Measurements from ENCODE around the gene ZSWIM3. TPM values are rescaled to one million over a fixed set of nuclear protein-coding genes. Genes with fewer than 3 reads are reported as not detected.

The ZSWIM3 gene
- total and polyA plus RNA-seq, 2 of the 13 experiments (the other 11 are each of a cell fraction or from before 2014, with no cell fraction given), result 5.2 to 5.8 TPM

- no peak for TF ChIP-seq TSC22D2 (CRISPR knock-in tag; IDR thresholded peaks at IDR 0.05; ENCODE audit: borderline replicate concordance)
- TF ChIP-seq SNAPC4 (CRISPR knock-in tag; IDR thresholded peaks at IDR 0.05), result peak; percentile 47; the same call in 1 of the 2 replicates
- TF ChIP-seq ZNF383 (CRISPR knock-in tag; IDR thresholded peaks at IDR 0.05; ENCODE audit: borderline replicate concordance), result no peak
- TF ChIP-seq HMGXB4 (CRISPR knock-in tag; IDR thresholded peaks at IDR 0.05; ENCODE audit: borderline replicate concordance in 1 of 2, low read depth in 1 of 2), result peak in 1 of 2 experiments; percentile 74; a peak in 2 of 4 replicates
- no peak for TF ChIP-seq ZNF670 (CRISPR knock-in tag; IDR thresholded peaks at IDR 0.05; ENCODE audit: borderline replicate concordance)
- TF ChIP-seq AKAP8 (CRISPR knock-in tag; IDR thresholded peaks at IDR 0.05), result peak; percentile 78
- no peak for TF ChIP-seq ZBTB1 (CRISPR knock-in tag; IDR thresholded peaks at IDR 0.05; ENCODE audit: borderline replicate concordance)
- no peak for TF ChIP-seq ZFP62 (CRISPR knock-in tag; IDR thresholded peaks at IDR 0.05)
- TF ChIP-seq NR3C1 (CRISPR knock-in tag; IDR thresholded peaks at IDR 0.05), result no peak
- TF ChIP-seq REXO4 (CRISPR knock-in tag; IDR thresholded peaks at IDR 0.05; ENCODE audit: borderline replicate concordance), result 0 out of 2 replicates have a peak, but pooled peaks have one; percentile 54
- peak; percentile 14 for TF ChIP-seq ZNF883 (CRISPR knock-in tag; IDR thresholded peaks at IDR 0.05; ENCODE audit: not compliant biosample characterization)
- no peak for TF ChIP-seq ZGPAT (CRISPR knock-in tag; IDR thresholded peaks at IDR 0.05)
- TF ChIP-seq ELF1 (CRISPR knock-in tag; IDR thresholded peaks at IDR 0.05), result no peak
- peak; percentile 50; the same call in 1 of the 2 replicates for TF ChIP-seq ZSCAN5A (CRISPR knock-in tag; IDR thresholded peaks at IDR 0.05; ENCODE audit: borderline replicate concordance)
- peak; percentile 94 for TF ChIP-seq ZFX (CRISPR knock-in tag; IDR thresholded peaks at IDR 0.05; ENCODE audit: low read depth)
- TF ChIP-seq RORA (CRISPR knock-in tag; IDR thresholded peaks at IDR 0.05), result no peak
- TF ChIP-seq CREBL2 (CRISPR knock-in tag; IDR thresholded peaks at IDR 0.05; ENCODE audit: borderline replicate concordance), result no peak
- no peak for TF ChIP-seq ZNF382 (CRISPR knock-in tag; IDR thresholded peaks at IDR 0.05; ENCODE audit: borderline replicate concordance)
Measured at GRCh38 chr20:45812157-45813005, 45.0 kb upstream of the ZSWIM3 start, which contains the start of gene UBE2C (continued).

All from HepG2 (cell line).